RWPE2 (cell line): Measurements from ENCODE around the gene ZMAT2.

ENCODE experiments used
- ATAC-seq: fragments of 200-7000 bp; cut with Tn5 transposase; 3 replicates; pipeline ENCODE4 v1.9.1; 2021; ENCODE audit warnings: low read depth
- DNase-seq: peaks from one replicate; pipeline ENCODE4 v3.0.0-alpha.2; 2020; ENCODE audit warnings: low spot score
- H3K27ac ChIP-seq: fragments of 450-650 bp; 2 replicates; pipeline ENCODE4 v1.5.1; 2017; ENCODE audit warnings: mild to moderate bottlenecking; ENCODE audit not compliant: poor library complexity, severe bottlenecking
- H3K27me3 ChIP-seq: fragments of 250-450 bp; sonication (Bioruptor Pico); 2 replicates; pipeline ENCODE4 v1.5.1; 2021; ENCODE audit warnings: mild to moderate bottlenecking, moderate library complexity; ENCODE audit not compliant: insufficient read depth, poor library complexity, severe bottlenecking
- H3K36me3 ChIP-seq: fragments of 250-450 bp; sonication (Bioruptor Pico); 2 replicates; pipeline ENCODE4 v1.5.1; 2020; ENCODE audit warnings: low read depth, mild to moderate bottlenecking, moderate library complexity
- H3K4me1 ChIP-seq: fragments of 250-450 bp; sonication (Bioruptor Pico); 2 replicates; pipeline ENCODE4 v1.5.1; 2021; ENCODE audit warnings: mild to moderate bottlenecking, moderate library complexity; ENCODE audit not compliant: insufficient read depth, poor library complexity, severe bottlenecking
- H3K4me3 ChIP-seq: fragments of 250-450 bp; sonication (Bioruptor Pico); 2 replicates; pipeline ENCODE4 v1.5.1; 2021; ENCODE audit warnings: mild to moderate bottlenecking, moderate library complexity; ENCODE audit not compliant: severe bottlenecking
- H3K9me3 ChIP-seq: fragments of 250-450 bp; sonication (Bioruptor Pico); 2 replicates; pipeline ENCODE4 v1.5.1; 2021; ENCODE audit warnings: mild to moderate bottlenecking, moderate library complexity; ENCODE audit not compliant: severe bottlenecking
- TF ChIP-seq, protein P1 (sequence below): fragments of 450-650 bp; IDR thresholded peaks from one replicate; pipeline ENCODE4 v1.5.1; 2017; ENCODE audit warnings: mild to moderate bottlenecking, moderate library complexity; ENCODE audit not compliant: poor library complexity, severe bottlenecking

The ZMAT2 gene

DNA sequence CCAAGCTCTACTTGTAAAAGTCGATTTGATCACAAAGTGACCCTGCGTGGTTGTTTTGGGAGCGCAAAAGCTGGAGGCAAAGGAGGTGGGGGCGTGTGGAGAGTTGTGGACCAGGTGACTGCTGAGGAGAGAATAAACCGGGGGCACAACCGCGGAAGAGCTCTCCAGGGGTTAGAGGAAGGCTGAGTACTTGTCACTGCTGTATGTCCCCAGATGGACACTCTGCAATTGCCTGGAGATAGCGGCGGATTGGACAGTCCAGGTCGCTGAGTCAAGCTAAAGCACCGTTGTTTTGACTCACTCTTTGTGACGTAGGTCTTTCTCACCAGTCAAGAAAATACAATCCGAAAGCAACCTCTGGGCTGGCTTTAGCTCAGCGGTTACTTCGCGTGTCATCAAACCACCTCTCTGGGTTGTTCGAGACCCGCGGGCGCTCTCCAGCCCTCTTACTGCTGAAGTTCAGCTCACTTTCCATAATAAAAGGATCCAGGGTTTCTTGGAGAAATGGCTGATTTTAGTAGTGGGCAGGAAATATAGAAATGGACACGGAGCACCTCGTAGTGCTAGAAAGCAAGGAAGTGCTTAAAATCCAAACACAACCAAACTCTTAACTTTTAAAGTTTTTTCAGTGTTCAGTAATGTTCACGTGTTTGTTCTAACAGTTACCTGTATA lies 25.7 kb downstream of the ZMAT2 start:
- Histone ChIP-seq H3K36me3 (no peaks in the 10 kb centered on the region), H3K9me3 (no peaks in the 10 kb centered on the region), H3K4me1 (no peaks in the 10 kb centered on the region), H3K27ac (no peak overlapping the region), H3K4me3 (peak overlapping the region; percentile 36), H3K27me3 (peaks cover 3% of the 10 kb centered on the region)
- DNase-seq = peak; percentile 91
- TF ChIP-seq, protein P1, sequence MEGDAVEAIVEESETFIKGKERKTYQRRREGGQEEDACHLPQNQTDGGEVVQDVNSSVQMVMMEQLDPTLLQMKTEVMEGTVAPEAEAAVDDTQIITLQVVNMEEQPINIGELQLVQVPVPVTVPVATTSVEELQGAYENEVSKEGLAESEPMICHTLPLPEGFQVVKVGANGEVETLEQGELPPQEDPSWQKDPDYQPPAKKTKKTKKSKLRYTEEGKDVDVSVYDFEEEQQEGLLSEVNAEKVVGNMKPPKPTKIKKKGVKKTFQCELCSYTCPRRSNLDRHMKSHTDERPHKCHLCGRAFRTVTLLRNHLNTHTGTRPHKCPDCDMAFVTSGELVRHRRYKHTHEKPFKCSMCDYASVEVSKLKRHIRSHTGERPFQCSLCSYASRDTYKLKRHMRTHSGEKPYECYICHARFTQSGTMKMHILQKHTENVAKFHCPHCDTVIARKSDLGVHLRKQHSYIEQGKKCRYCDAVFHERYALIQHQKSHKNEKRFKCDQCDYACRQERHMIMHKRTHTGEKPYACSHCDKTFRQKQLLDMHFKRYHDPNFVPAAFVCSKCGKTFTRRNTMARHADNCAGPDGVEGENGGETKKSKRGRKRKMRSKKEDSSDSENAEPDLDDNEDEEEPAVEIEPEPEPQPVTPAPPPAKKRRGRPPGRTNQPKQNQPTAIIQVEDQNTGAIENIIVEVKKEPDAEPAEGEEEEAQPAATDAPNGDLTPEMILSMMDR = no peak
- peak; percentile 97 for ATAC-seq

DNA sequence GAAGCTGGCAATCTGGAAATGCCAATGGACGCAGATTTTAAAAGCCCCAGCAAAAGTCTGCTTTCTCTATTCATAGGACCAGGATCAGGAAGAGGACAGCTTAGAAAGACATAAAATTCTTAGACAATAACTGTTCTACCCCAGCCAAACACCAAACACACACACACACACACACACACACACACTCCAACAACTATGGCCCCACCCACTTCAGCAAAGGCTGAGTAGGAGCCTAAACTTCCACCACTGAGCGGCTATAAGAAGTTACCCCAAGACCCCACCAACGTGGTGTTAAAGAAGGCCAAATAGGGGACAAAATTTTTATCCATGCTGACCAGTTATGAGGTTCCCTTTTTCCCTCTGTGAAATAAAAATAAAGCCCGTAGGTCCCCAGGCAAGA lies 32.9 kb downstream of the ZMAT2 start:
- no peak overlapping the region for H3K4me3 ChIP-seq
- peaks cover 22% of the 10 kb centered on the region for H3K27me3 ChIP-seq
- TF ChIP-seq, protein P1 = no peak
- H3K4me1 ChIP-seq = no peaks in the 10 kb centered on the region
- no peak overlapping the region for H3K27ac ChIP-seq
- no peaks in the 10 kb centered on the region for H3K36me3 ChIP-seq
- ATAC-seq (no peak), DNase-seq (no peak)
- H3K9me3 ChIP-seq = peaks cover 2% of the 10 kb centered on the region

DNA sequence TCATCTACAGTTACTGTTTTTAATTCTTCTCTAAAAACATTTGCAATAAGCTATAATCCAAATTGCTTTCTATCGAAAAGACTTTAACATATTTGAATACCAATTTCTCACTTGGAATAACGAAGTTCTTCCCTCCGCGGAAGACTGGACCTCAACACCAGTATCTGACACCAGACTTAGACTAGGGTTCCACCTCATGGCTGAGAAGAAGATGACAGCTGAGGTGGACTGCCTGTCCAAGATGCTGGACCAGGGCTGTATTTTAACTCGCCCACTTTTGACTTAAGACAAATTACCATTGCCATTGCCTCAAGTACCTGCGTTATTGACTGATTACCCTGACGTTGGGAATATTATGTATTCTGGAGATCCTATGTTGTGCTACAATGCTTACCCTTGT lies 34.1 kb downstream of the ZMAT2 start:
- H3K27me3 ChIP-seq = peaks cover 19% of the 10 kb centered on the region
- DNase-seq = no peak
- no peaks in the 10 kb centered on the region for H3K4me1 ChIP-seq
- H3K9me3 ChIP-seq = peaks cover 2% of the 10 kb centered on the region
- H3K4me3 ChIP-seq = no peak overlapping the region
- H3K27ac ChIP-seq = no peak overlapping the region
- TF ChIP-seq, protein P1 = peak; percentile 27
- H3K36me3 ChIP-seq = no peaks in the 10 kb centered on the region
- ATAC-seq = no peak

DNA sequence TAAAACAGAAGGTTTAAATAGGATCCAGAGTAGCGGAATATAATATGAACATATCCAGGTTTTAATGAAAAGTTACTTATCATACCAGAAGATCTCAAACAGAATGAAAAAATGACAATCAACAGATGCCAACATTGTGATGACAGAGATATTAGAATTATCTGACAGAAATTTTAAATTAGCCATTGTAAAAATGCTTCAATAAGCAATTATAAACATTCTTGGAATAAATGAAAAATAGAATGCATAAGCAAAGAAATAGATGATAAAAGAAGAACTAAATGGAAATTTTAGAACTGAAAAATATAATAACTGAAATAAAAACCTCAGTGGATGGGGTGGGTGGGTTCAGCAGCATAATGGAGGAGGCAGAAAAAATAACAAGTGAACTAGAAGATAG lies 37.2 kb downstream of the ZMAT2 start:
- Histone ChIP-seq H3K27me3 (peaks cover 19% of the 10 kb centered on the region), H3K36me3 (no peaks in the 10 kb centered on the region), H3K27ac (no peak overlapping the region), H3K4me1 (no peaks in the 10 kb centered on the region), H3K4me3 (no peak overlapping the region), H3K9me3 (peaks cover 2% of the 10 kb centered on the region)
- TF ChIP-seq, protein P1 = no peak
- no peak for DNase-seq
- ATAC-seq = no peak

DNA sequence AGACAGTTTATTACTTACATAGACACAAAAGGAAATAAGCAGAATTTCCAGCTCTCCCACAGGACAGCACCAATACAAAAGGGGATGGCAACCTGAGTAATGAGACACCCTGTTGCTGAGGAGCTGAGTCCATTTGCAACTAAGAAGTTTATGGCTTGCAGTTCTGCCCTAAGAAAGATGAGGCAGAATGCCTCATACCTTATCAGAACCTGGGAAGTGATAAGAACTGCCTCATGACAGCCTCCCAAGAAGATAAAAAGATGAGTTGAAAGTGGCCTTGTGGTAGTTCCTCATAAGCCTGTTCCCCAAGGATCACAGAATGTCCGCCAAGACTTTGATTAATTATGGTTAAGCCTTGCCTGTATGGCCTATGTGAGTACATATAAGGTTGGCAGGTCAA lies 41.7 kb downstream of the ZMAT2 start:
- Histone ChIP-seq H3K4me1 (no peaks in the 10 kb centered on the region), H3K27ac (no peak overlapping the region), H3K4me3 (no peak overlapping the region), H3K36me3 (no peaks in the 10 kb centered on the region), H3K27me3 (peaks cover 6% of the 10 kb centered on the region), H3K9me3 (peaks cover 4% of the 10 kb centered on the region)
- TF ChIP-seq, protein P1 = no peak
- DNase-seq = no peak
- ATAC-seq = no peak
